HFF-Myc (cell line): ENCODE data around the gene EAF1.
"Not testable (repeated sequence)": the region's sequence is repeated elsewhere in the genome, so short reads cannot be mapped to it uniquely, and the experiment has no call there.

Experiments used
- DNase-seq: peaks from one replicate; pipeline ENCODE4 v3.0.0-alpha.2; 2011; ENCODE audit warnings: low read depth; ENCODE audit errors: extremely low read depth
- H3K4me3 ChIP-seq: replicated peaks from 2 replicates; pipeline ENCODE4 v1.5.1; 2011; ENCODE audit warnings: low read depth, mild to moderate bottlenecking, control low read depth, low read length
- CTCF ChIP-seq: IDR thresholded peaks from 2 replicates; pipeline ENCODE4 v1.5.1; 2012; ENCODE audit warnings: mild to moderate bottlenecking, low read depth, low read length, control low read depth; ENCODE audit errors: missing control alignments

EAF1 gene

GRCh38 chr3:15385901-15386653 lies 41.3 kb upstream of the EAF1 start:
- no peak for TF ChIP-seq CTCF
- no peak overlapping the region for H3K4me3 ChIP-seq
- DNase-seq, result no peak

- H3K4me3 ChIP-seq, DNase-seq: not testable (repeated sequence)
Observed at GRCh38 chr3:15386654-15386955, 40.8 kb upstream of the EAF1 start.

- DNase-seq, result no peak
- H3K4me3 ChIP-seq, result no peak overlapping the region
- no peak for TF ChIP-seq CTCF
Observed at GRCh38 chr3:15387171-15387581, 40.2 kb upstream of the EAF1 start.

GRCh38 chr3:15387735-15388134 lies 39.7 kb upstream of the EAF1 start:
- no peak for DNase-seq
- no peak overlapping the region for H3K4me3 ChIP-seq
- no peak for TF ChIP-seq CTCF

GRCh38 chr3:15388335-15388734 lies 39.1 kb upstream of the EAF1 start:
- H3K4me3 ChIP-seq, DNase-seq: not testable (repeated sequence)

- no peak overlapping the region for H3K4me3 ChIP-seq
- DNase-seq, result no peak
- TF ChIP-seq CTCF, result no peak
Observed at GRCh38 chr3:15390460-15390859, 36.9 kb upstream of the EAF1 start.

- TF ChIP-seq CTCF, result no peak
Observed at GRCh38 chr3:15391007-15391406, 36.4 kb upstream of the EAF1 start.

GRCh38 chr3:15393252-15393651 lies 34.1 kb upstream of the EAF1 start:
- DNase-seq, H3K4me3 ChIP-seq: not testable (repeated sequence)

More at GRCh38 chr3:15391007-15391406, 36.4 kb upstream of the EAF1 start:
- DNase-seq, result no peak
- no peak overlapping the region for H3K4me3 ChIP-seq

- not testable (repeated sequence) for DNase-seq, H3K4me3 ChIP-seq
Observed at GRCh38 chr3:15398731-15399133, 28.7 kb upstream of the EAF1 start.
